NB4 (cell line): ENCODE results near the gene SDR39U1.
"Not testable (repeated sequence)": the region's sequence is repeated elsewhere in the genome, so short reads cannot be mapped to it uniquely, and the experiment has no call there.

Experiments used
- DNase-seq: peaks from one replicate; pipeline ENCODE4 v3.0.0; 2010; ENCODE audit warnings: low read depth
- H3K4me3 ChIP-seq: one replicate; pipeline ENCODE4 v1.5.1; 2011; ENCODE audit warnings: mild to moderate bottlenecking, low read depth, low read length, moderate library complexity
- MYC ChIP-seq: IDR thresholded peaks from 2 replicates; pipeline ENCODE4 v1.6.1; 2011; ENCODE audit warnings: low read depth, low read length
- POLR2A ChIP-seq: IDR thresholded peaks from 2 replicates; pipeline ENCODE4 v1.6.1; 2011; ENCODE audit warnings: mild to moderate bottlenecking; ENCODE audit not compliant: insufficient read length; ENCODE audit errors: extremely low read depth
- TF ChIP-seq, protein P1 (sequence below): IDR thresholded peaks from one replicate; pipeline ENCODE4 v1.5.1; 2012; ENCODE audit warnings: low read depth, low read length
- TF ChIP-seq, protein P2 (sequence below): IDR thresholded peaks from 2 replicates; pipeline ENCODE4 v1.6.1; 2011; ENCODE audit warnings: low read depth, low read length

SDR39U1 gene

DNA sequence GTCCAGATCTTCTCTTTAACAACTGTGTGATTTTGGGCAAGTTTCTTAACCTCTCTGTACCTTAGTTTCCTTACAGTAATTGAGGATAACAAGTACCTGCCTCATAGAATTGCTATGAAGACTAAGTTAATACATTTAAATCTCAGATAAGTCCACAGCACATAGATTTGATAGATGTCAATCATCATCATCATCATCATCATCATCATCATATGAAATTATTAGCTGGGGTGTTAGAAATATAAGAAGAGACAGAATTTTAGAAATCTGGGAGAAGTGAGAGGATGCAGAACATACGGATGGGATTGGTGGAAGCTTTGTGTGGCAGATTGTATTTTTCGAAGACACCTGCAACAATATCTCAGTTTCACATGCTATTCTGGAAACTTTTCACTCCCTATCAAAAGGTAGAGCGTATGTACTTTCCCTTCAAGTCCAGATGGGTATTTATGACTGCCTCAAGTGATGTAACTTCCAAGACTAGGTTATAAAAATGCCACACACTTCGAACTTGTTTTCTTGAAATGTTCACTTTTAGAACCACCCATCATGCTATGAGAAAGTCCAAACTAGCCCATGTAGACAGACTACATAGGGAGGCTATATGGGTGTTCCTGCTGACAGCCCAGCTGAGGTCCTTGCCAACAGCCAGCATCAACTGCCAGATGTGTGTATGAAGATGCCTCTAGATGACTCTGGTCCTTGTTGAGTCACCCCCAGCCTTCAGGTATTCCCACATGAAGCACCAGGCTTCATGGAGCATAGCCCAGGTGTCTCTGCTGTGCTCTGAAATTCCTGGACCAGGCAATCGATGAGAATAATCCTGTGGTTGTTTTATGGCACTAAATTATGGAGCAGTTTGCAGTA, 20.7 kb upstream of the SDR39U1 start:
- no peak for DNase-seq
- no peak for TF ChIP-seq POLR2A
- no peak for TF ChIP-seq MYC
- TF ChIP-seq, protein P1, sequence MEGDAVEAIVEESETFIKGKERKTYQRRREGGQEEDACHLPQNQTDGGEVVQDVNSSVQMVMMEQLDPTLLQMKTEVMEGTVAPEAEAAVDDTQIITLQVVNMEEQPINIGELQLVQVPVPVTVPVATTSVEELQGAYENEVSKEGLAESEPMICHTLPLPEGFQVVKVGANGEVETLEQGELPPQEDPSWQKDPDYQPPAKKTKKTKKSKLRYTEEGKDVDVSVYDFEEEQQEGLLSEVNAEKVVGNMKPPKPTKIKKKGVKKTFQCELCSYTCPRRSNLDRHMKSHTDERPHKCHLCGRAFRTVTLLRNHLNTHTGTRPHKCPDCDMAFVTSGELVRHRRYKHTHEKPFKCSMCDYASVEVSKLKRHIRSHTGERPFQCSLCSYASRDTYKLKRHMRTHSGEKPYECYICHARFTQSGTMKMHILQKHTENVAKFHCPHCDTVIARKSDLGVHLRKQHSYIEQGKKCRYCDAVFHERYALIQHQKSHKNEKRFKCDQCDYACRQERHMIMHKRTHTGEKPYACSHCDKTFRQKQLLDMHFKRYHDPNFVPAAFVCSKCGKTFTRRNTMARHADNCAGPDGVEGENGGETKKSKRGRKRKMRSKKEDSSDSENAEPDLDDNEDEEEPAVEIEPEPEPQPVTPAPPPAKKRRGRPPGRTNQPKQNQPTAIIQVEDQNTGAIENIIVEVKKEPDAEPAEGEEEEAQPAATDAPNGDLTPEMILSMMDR, result no peak
- TF ChIP-seq, protein P2, sequence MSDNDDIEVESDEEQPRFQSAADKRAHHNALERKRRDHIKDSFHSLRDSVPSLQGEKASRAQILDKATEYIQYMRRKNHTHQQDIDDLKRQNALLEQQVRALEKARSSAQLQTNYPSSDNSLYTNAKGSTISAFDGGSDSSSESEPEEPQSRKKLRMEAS, result no peak
- H3K4me3 ChIP-seq, result no peak overlapping the region

DNA sequence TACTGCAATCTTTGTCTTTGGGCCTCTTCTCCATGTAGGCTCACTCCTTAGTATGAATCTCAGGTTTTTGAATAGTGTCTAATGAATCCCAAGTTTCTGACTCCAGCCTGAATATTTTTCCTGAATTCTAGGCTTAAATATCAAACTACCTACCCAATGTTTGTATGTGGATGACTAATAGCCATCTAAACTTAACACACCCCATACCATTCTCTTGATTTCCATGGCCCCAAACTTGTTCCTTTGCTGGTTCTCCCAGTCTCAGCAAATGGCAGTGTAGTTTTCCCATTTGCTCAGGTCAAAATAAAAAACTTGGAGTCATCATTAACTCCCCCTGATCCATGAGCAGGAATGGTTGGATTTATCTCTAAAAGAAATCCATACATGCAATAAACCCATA, 18.8 kb upstream of the SDR39U1 start:
- no peak for TF ChIP-seq MYC
- no peak for TF ChIP-seq POLR2A
- TF ChIP-seq, protein P2, result no peak
- TF ChIP-seq, protein P1, result no peak
- no peak overlapping the region for H3K4me3 ChIP-seq
- DNase-seq, result no peak

DNA sequence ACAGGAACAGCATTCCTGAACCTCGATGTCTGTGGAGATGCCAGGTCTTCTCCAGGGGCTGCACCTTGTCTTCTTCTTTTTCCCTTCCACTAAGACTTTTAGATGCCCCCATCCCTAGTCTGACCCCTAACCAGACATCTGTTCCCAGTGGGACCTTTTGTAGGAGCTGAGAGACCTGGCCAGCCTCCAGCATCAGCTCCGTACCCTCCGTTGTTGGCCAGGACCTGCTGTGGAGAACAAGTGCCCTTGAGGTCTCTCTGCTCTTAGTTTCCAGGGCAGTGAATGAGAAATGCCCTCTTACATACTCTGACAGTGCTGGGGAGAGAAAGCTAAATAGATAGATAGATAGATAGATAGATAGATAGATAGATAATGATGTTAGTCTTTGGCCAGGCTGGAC, 16.8 kb upstream of the SDR39U1 start:
- TF ChIP-seq, protein P2, result no peak
- no peak for TF ChIP-seq POLR2A
- TF ChIP-seq, protein P1, result no peak
- TF ChIP-seq MYC, result no peak
- no peak for DNase-seq
- no peak overlapping the region for H3K4me3 ChIP-seq

DNA sequence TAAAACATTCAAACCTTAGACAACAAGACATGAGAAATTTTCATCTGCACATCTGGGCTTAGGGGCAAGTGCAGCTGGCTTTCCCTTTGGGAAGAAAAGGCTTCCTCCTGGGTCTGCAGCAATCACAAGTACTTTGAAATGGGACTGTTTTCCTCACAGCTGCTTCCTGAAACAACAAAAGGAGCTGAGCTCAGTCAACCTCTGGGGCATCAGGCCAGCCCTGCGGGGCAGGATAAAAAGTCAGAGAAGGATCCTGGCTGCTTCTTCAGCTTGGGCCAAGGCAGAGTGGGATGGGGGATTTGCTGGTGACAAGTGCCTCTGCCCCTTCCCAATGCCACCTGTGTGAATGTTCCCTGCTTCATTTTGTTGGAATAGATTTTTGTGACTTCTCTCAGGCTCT, 16.2 kb upstream of the SDR39U1 start:
- H3K4me3 ChIP-seq, result no peak overlapping the region
- TF ChIP-seq, protein P2, result no peak
- TF ChIP-seq POLR2A (no peak), MYC (no peak)
- TF ChIP-seq, protein P1, result no peak
- DNase-seq, result no peak

DNA sequence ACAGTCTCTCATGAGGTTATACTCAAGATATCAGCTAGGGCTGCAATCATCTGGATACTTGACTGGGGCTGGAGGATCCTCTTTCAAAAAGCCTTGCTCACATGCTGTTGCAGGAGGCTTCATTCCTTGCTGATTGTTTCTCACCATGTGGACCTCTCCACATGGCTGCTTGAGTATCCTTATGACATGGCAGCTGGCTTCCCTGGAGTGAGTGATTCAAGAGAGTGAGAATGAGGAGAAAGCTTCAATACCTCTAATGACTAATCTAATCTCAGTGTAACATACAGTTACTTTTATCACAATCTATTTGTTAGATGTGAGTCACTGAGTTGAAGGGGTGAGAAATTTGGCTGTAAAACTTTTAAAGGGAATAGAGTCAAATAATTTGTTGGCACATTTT, 14.4 kb upstream of the SDR39U1 start:
- no peak overlapping the region for H3K4me3 ChIP-seq
- TF ChIP-seq MYC, result no peak
- no peak for TF ChIP-seq POLR2A
- TF ChIP-seq, protein P1, result no peak
- TF ChIP-seq, protein P2, result no peak
- DNase-seq, result no peak

DNA sequence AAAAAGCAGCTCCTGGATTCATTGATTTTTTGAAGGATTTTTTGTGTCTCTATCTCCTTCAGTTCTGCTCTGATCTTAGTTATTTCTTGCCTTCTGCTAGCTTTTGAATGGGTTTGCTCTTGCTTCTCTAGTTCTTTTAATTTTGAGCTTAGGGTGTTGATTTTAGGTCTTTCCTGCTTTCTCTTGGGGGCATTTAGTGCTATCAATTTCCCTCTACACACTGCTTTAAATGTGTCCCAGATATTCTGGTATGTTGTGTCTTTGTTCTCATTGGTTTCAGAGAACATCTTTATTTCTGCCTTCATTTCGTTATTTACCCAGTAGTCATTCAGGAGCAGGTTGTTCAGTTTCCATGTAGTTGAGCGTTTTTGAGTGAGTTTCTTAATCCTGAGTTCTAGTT, 8.3 kb upstream of the SDR39U1 start:
- H3K4me3 ChIP-seq, DNase-seq: not testable (repeated sequence)
